ENCODE measurements around the gene NFIB. TPM values are rescaled to one million over a fixed set of nuclear protein-coding genes. Genes with fewer than 3 reads are reported as not detected.

The NFIB gene
- total and polyA plus RNA-seq, 4 experiments from 2014 or later: not detected

- Mint-ChIP-seq H3K4me1 (peaks cover 0 to 4% (median 2%) of the 10 kb centered on the region in 4 donors), H3K9me3 (peaks cover 0 to 3% (median 0%) of the 10 kb centered on the region in 8 donors), H3K27me3 (peaks cover 27 to 29% of the 10 kb centered on the region in 2 donors), H3K27ac (peak overlapping the region in 1 of 7 donors; percentile 36), H3K4me3 (no peak overlapping the region), H3K36me3 (no peaks in the 10 kb centered on the region)
- POLR2A ChIA-PET (ENCODE audit: partially characterized antibody): no interaction called here
- Histone ChIP-seq H3K9me3 (ENCODE audit: control insufficient read depth in 1 of 2, low read length in 2 of 2) (no peaks in the 10 kb centered on the region), H3K4me3 (ENCODE audit: low read length in 2 of 2) (no peak overlapping the region), H3K27me3 (ENCODE audit: insufficient read depth, low read length) (peaks cover 7% of the 10 kb centered on the region), H3K27ac (ENCODE audit: low read depth, low read length) (no peak overlapping the region), H3K4me1 (ENCODE audit: insufficient read depth, low read length) (no peaks in the 10 kb centered on the region), H3K36me3 (ENCODE audit: insufficient read depth, low read length) (no peaks in the 10 kb centered on the region)
- no peak for DNase-seq
- CTCF ChIA-PET (ENCODE audit: partially characterized antibody): no interaction called here
- intact Hi-C loops (cut with micrococcal nuclease): no loop called here
Measured at GRCh38 chr9:14340994-14341393, 27.1 kb upstream of the NFIB start.

- intact Hi-C loops (cut with micrococcal nuclease): no loop called here
- H3K36me3 Mint-ChIP-seq: no peaks in the 10 kb centered on the region
- no peaks in the 10 kb centered on the region for H3K4me1 Mint-ChIP-seq
- Histone ChIP-seq H3K4me1 (ENCODE audit: insufficient read depth, low read length) (no peaks in the 10 kb centered on the region), H3K36me3 (ENCODE audit: insufficient read depth, low read length) (no peaks in the 10 kb centered on the region), H3K4me3 (ENCODE audit: low read length in 2 of 2) (no peak overlapping the region), H3K27ac (ENCODE audit: low read depth, low read length) (no peak overlapping the region), H3K9me3 (ENCODE audit: control insufficient read depth in 1 of 2, low read length in 2 of 2) (no peaks in the 10 kb centered on the region), H3K27me3 (ENCODE audit: insufficient read depth, low read length) (peaks cover 7% of the 10 kb centered on the region)
- ChIA-PET CTCF (ENCODE audit: partially characterized antibody) (no interaction called here), POLR2A (ENCODE audit: partially characterized antibody) (no interaction called here)
- H3K27me3 Mint-ChIP-seq: peaks cover 22 to 26% of the 10 kb centered on the region in 2 donors
- H3K9me3 Mint-ChIP-seq: peaks cover 0 to 3% (median 0%) of the 10 kb centered on the region in 8 donors
- DNase-seq: no peak
- H3K4me3 Mint-ChIP-seq: no peak overlapping the region
- H3K27ac Mint-ChIP-seq: no peak overlapping the region
Measured at GRCh38 chr9:14340219-14340873, 26.4 kb upstream of the NFIB start.

- Histone ChIP-seq H3K27me3 (ENCODE audit: insufficient read depth, low read length) (peaks cover under 1% of the 10 kb centered on the region), H3K9me3 (ENCODE audit: control insufficient read depth in 1 of 2, low read length in 2 of 2) (no peaks in the 10 kb centered on the region), H3K4me3 (ENCODE audit: low read length in 2 of 2) (no peak overlapping the region), H3K36me3 (ENCODE audit: insufficient read depth, low read length) (no peaks in the 10 kb centered on the region), H3K27ac (ENCODE audit: low read depth, low read length) (no peak overlapping the region), H3K4me1 (ENCODE audit: insufficient read depth, low read length) (no peaks in the 10 kb centered on the region)
- ChIA-PET CTCF (ENCODE audit: partially characterized antibody) (no interaction called here), POLR2A (ENCODE audit: partially characterized antibody) (no interaction called here)
- intact Hi-C loops (cut with micrococcal nuclease): no loop called here
- Mint-ChIP-seq H3K9me3 (peaks cover 0 to 3% (median 0%) of the 10 kb centered on the region in 8 donors), H3K4me3 (no peak overlapping the region), H3K27ac (no peak overlapping the region), H3K4me1 (no peaks in the 10 kb centered on the region), H3K36me3 (no peaks in the 10 kb centered on the region), H3K27me3 (peaks cover 17 to 24% of the 10 kb centered on the region in 2 donors)
- no peak for DNase-seq
Measured at GRCh38 chr9:14339746-14340145, 25.8 kb upstream of the NFIB start.

- ChIA-PET CTCF (ENCODE audit: partially characterized antibody) (no interaction called here), POLR2A (ENCODE audit: partially characterized antibody) (no interaction called here)
- Histone ChIP-seq H3K4me1 (ENCODE audit: insufficient read depth, low read length) (no peaks in the 10 kb centered on the region), H3K27ac (ENCODE audit: low read depth, low read length) (no peak overlapping the region), H3K9me3 (ENCODE audit: control insufficient read depth in 1 of 2, low read length in 2 of 2) (no peaks in the 10 kb centered on the region), H3K36me3 (ENCODE audit: insufficient read depth, low read length) (no peaks in the 10 kb centered on the region), H3K27me3 (ENCODE audit: insufficient read depth, low read length) (no peaks in the 10 kb centered on the region), H3K4me3 (ENCODE audit: low read length in 2 of 2) (no peak overlapping the region)
- Mint-ChIP-seq H3K27me3 (peaks cover 18 to 24% of the 10 kb centered on the region in 2 donors), H3K4me1 (no peaks in the 10 kb centered on the region), H3K27ac (no peak overlapping the region), H3K4me3 (no peak overlapping the region), H3K36me3 (no peaks in the 10 kb centered on the region), H3K9me3 (peaks cover 0 to 3% (median 0%) of the 10 kb centered on the region in 8 donors)
- intact Hi-C loops (cut with micrococcal nuclease): no loop called here
- no peak for DNase-seq
Measured at GRCh38 chr9:14337615-14338014, 23.7 kb upstream of the NFIB start.

GRCh38 chr9:14336244-14336643 is 22.3 kb upstream of the NFIB start:
- H3K27me3 Mint-ChIP-seq: peaks cover 18 to 20% of the 10 kb centered on the region in 2 donors
- no peaks in the 10 kb centered on the region for H3K9me3 ChIP-seq (ENCODE audit: control insufficient read depth in 1 of 2, low read length in 2 of 2)
- H3K4me1 ChIP-seq (ENCODE audit: insufficient read depth, low read length): no peaks in the 10 kb centered on the region
- H3K9me3 Mint-ChIP-seq: peaks cover 0 to 3% (median 0%) of the 10 kb centered on the region in 8 donors
- no peaks in the 10 kb centered on the region for H3K4me1 Mint-ChIP-seq
- H3K36me3 Mint-ChIP-seq: no peaks in the 10 kb centered on the region
- H3K27ac Mint-ChIP-seq: no peak overlapping the region
- no peak overlapping the region for H3K4me3 Mint-ChIP-seq
- H3K27me3 ChIP-seq (ENCODE audit: insufficient read depth, low read length): no peaks in the 10 kb centered on the region
- CTCF ChIA-PET (ENCODE audit: partially characterized antibody): interaction anchor here (1.5 kb wide), 1 partner anchor 17 kb away, joined by 3 read pairs; no protein-coding TSS in a partner anchor
- no peak overlapping the region for H3K4me3 ChIP-seq (ENCODE audit: low read length in 2 of 2)
- intact Hi-C loops (cut with micrococcal nuclease): no loop called here
- no peaks in the 10 kb centered on the region for H3K36me3 ChIP-seq (ENCODE audit: insufficient read depth, low read length)
- DNase-seq: no peak
- H3K27ac ChIP-seq (ENCODE audit: low read depth, low read length): no peak overlapping the region
- POLR2A ChIA-PET (ENCODE audit: partially characterized antibody): no interaction called here

- no peak for DNase-seq
- Mint-ChIP-seq H3K36me3 (no peaks in the 10 kb centered on the region), H3K4me1 (no peaks in the 10 kb centered on the region), H3K27ac (no peak overlapping the region), H3K4me3 (no peak overlapping the region), H3K9me3 (peaks cover 0 to 2% (median 0%) of the 10 kb centered on the region in 8 donors), H3K27me3 (peaks cover 7 to 12% of the 10 kb centered on the region in 2 donors)
- Histone ChIP-seq H3K27ac (ENCODE audit: low read depth, low read length) (no peak overlapping the region), H3K27me3 (ENCODE audit: insufficient read depth, low read length) (no peaks in the 10 kb centered on the region), H3K9me3 (ENCODE audit: control insufficient read depth in 1 of 2, low read length in 2 of 2) (no peaks in the 10 kb centered on the region), H3K36me3 (ENCODE audit: insufficient read depth, low read length) (no peaks in the 10 kb centered on the region), H3K4me3 (ENCODE audit: low read length in 2 of 2) (no peak overlapping the region), H3K4me1 (ENCODE audit: insufficient read depth, low read length) (no peaks in the 10 kb centered on the region)
- intact Hi-C loops (cut with micrococcal nuclease): no loop called here
- POLR2A ChIA-PET (ENCODE audit: partially characterized antibody): no interaction called here
- CTCF ChIA-PET (ENCODE audit: partially characterized antibody): no interaction called here
Measured at GRCh38 chr9:14331120-14331519, 17.2 kb upstream of the NFIB start.

GRCh38 chr9:14327036-14327435 is 13.1 kb upstream of the NFIB start:
- Mint-ChIP-seq H3K27me3 (peaks cover 9 to 10% of the 10 kb centered on the region in 2 donors), H3K9me3 (peaks cover 0 to 2% (median 0%) of the 10 kb centered on the region in 8 donors), H3K4me1 (peaks cover 5 to 7% (median 6%) of the 10 kb centered on the region in 4 donors), H3K36me3 (no peaks in the 10 kb centered on the region), H3K4me3 (no peak overlapping the region), H3K27ac (no peak overlapping the region)
- Histone ChIP-seq H3K9me3 (ENCODE audit: control insufficient read depth in 1 of 2, low read length in 2 of 2) (no peaks in the 10 kb centered on the region), H3K4me3 (ENCODE audit: low read length in 2 of 2) (no peak overlapping the region), H3K27me3 (ENCODE audit: insufficient read depth, low read length) (no peaks in the 10 kb centered on the region), H3K4me1 (ENCODE audit: insufficient read depth, low read length) (peaks cover 7% of the 10 kb centered on the region), H3K27ac (ENCODE audit: low read depth, low read length) (no peak overlapping the region), H3K36me3 (ENCODE audit: insufficient read depth, low read length) (no peaks in the 10 kb centered on the region)
- intact Hi-C loops (cut with micrococcal nuclease): no loop called here
- DNase-seq: no peak
- ChIA-PET POLR2A (ENCODE audit: partially characterized antibody) (no interaction called here), CTCF (ENCODE audit: partially characterized antibody) (no interaction called here)

Data from CD4-positive, alpha-beta memory T cell (primary cell).